K562 (cell line): ENCODE data around the gene AGR2. TPM values are rescaled to one million over a fixed set of nuclear protein-coding genes. Genes with fewer than 3 reads are reported as not detected.

Experiments used
- polyA plus RNA-seq, 8 experiments: library from polyadenylated mRNA; depleted of rRNA in 4 of 8; stranded (reverse) in 5 of 8; unstranded in 3 of 8; fragments of >200 nt; fragmentation: Nextera tagmentation in 2 of 8; fragmentation: Illumina TruSeq in 1 of 8; extraction: Ambion mirVana in 2 of 8; extraction: Trizol in 1 of 8; gene quantifications; 2 replicates each; pipeline versions ENCODE4 v1.2.1 to v1.2.3, GENCODE V29; 2011 to 2014; ENCODE audit warnings: inconsistent platforms in 1 of 8, missing spikeins in 1 of 8
- total RNA-seq, 7 experiments: library from RNA; depleted of rRNA in 6 of 7; stranded (reverse); fragments of >200 nt in 6 of 7; fragmentation: Illumina TruSeq in 2 of 7; extraction: Trizol in 2 of 7; gene quantifications; 2 replicates each; pipeline versions ENCODE4 v1.2.1 to v1.2.3, GENCODE V29; 2011 to 2021; ENCODE audit warnings: low replicate concordance in 1 of 7

The AGR2 gene
- total and polyA plus RNA-seq, 9 of the 15 experiments (the other 6 are each of a cell fraction or from before 2014, with no cell fraction given): 0.66 TPM; not detected in 8

Other genes starting within 250 kb of the AGR2 start
- 41.1 and 41.4 TPM in 2 replicates for gene ANKMY2, start 159.2 kb downstream of the AGR2 start, total RNA-seq (2014; rRNA removed)
- gene ANKMY2, start 159.2 kb downstream of the AGR2 start, total RNA-seq (2014; rRNA removed; fragmentation: Illumina TruSeq; extraction: Trizol): 57.0 and 64.3 TPM in 2 replicates
- gene ANKMY2, start 159.2 kb downstream of the AGR2 start, total RNA-seq (2015; rRNA removed; fragmentation: Illumina TruSeq; extraction: Trizol): 48.7 and 52.6 TPM in 2 replicates
- 43.7 and 44.0 TPM in 2 replicates for gene ANKMY2, start 159.2 kb downstream of the AGR2 start, total RNA-seq (2021)
- 58.5 and 71.5 TPM in 2 replicates for gene ANKMY2, start 159.2 kb downstream of the AGR2 start, polyA plus RNA-seq (2011; rRNA removed)
- 45.7 and 48.8 TPM in 2 replicates for gene ANKMY2, start 159.2 kb downstream of the AGR2 start, polyA plus RNA-seq (2014; fragmentation: Illumina TruSeq; extraction: Trizol)
- gene ANKMY2, start 159.2 kb downstream of the AGR2 start, polyA plus RNA-seq (2014; fragmentation: Nextera tagmentation; extraction: Ambion mirVana): 10 to 100 TPM; 38.9 to 70.3 TPM
- 45.7 and 48.4 TPM in 2 replicates for gene ANKMY2, start 159.2 kb downstream of the AGR2 start, polyA plus RNA-seq (2014; rRNA removed)
- gene BZW2, start 158.8 kb downstream of the AGR2 start, total RNA-seq (2014; rRNA removed): 133 and 168 TPM in 2 replicates
- 188 and 204 TPM in 2 replicates for gene BZW2, start 158.8 kb downstream of the AGR2 start, total RNA-seq (2014; rRNA removed; fragmentation: Illumina TruSeq; extraction: Trizol)
- 163 and 167 TPM in 2 replicates for gene BZW2, start 158.8 kb downstream of the AGR2 start, total RNA-seq (2015; rRNA removed; fragmentation: Illumina TruSeq; extraction: Trizol)
- gene BZW2, start 158.8 kb downstream of the AGR2 start, total RNA-seq (2021): 146 and 159 TPM in 2 replicates
- 140 and 155 TPM in 2 replicates for gene BZW2, start 158.8 kb downstream of the AGR2 start, polyA plus RNA-seq (2011; rRNA removed)
- 222 and 244 TPM in 2 replicates for gene BZW2, start 158.8 kb downstream of the AGR2 start, polyA plus RNA-seq (2014; fragmentation: Illumina TruSeq; extraction: Trizol)
- 100 to 1,000 TPM; 251 to 316 TPM for gene BZW2, start 158.8 kb downstream of the AGR2 start, polyA plus RNA-seq (2014; fragmentation: Nextera tagmentation; extraction: Ambion mirVana)
- 137 and 173 TPM in 2 replicates for gene BZW2, start 158.8 kb downstream of the AGR2 start, polyA plus RNA-seq (2014; rRNA removed)
- gene TSPAN13, start 51.2 kb downstream of the AGR2 start, total RNA-seq (2014; rRNA removed): 12.8 and 16.6 TPM in 2 replicates
- gene TSPAN13, start 51.2 kb downstream of the AGR2 start, total RNA-seq (2014; rRNA removed; fragmentation: Illumina TruSeq; extraction: Trizol): 29.2 and 32.5 TPM in 2 replicates
- gene TSPAN13, start 51.2 kb downstream of the AGR2 start, total RNA-seq (2015; rRNA removed; fragmentation: Illumina TruSeq; extraction: Trizol): 14.3 and 16.4 TPM in 2 replicates
- gene TSPAN13, start 51.2 kb downstream of the AGR2 start, total RNA-seq (2021): 26.8 and 28.9 TPM in 2 replicates
- gene TSPAN13, start 51.2 kb downstream of the AGR2 start, polyA plus RNA-seq (2011; rRNA removed): 23.3 and 46.3 TPM in 2 replicates
- 25.0 and 29.3 TPM in 2 replicates for gene TSPAN13, start 51.2 kb downstream of the AGR2 start, polyA plus RNA-seq (2014; fragmentation: Illumina TruSeq; extraction: Trizol)
- 1 to 10 TPM; 7.8 to 9.8 TPM for gene TSPAN13, start 51.2 kb downstream of the AGR2 start, polyA plus RNA-seq (2014; fragmentation: Nextera tagmentation; extraction: Ambion mirVana)
- 20.0 and 23.9 TPM in 2 replicates for gene TSPAN13, start 51.2 kb downstream of the AGR2 start, polyA plus RNA-seq (2014; rRNA removed)
- not detected in 2 replicates for gene AGR3, start 77.0 kb upstream of the AGR2 start, total RNA-seq (2014; rRNA removed)
- not detected in 2 replicates for gene AGR3, start 77.0 kb upstream of the AGR2 start, total RNA-seq (2014; rRNA removed; fragmentation: Illumina TruSeq; extraction: Trizol)
- gene AGR3, start 77.0 kb upstream of the AGR2 start, total RNA-seq (2015; rRNA removed; fragmentation: Illumina TruSeq; extraction: Trizol): not detected in 2 replicates
- gene AGR3, start 77.0 kb upstream of the AGR2 start, total RNA-seq (2021): not detected in 2 replicates
- gene AGR3, start 77.0 kb upstream of the AGR2 start, polyA plus RNA-seq (2011; rRNA removed): not detected in 2 replicates
- not detected in 2 replicates for gene AGR3, start 77.0 kb upstream of the AGR2 start, polyA plus RNA-seq (2014; fragmentation: Illumina TruSeq; extraction: Trizol)
- gene AGR3, start 77.0 kb upstream of the AGR2 start, polyA plus RNA-seq (2014; fragmentation: Nextera tagmentation; extraction: Ambion mirVana): not detected
- gene AGR3, start 77.0 kb upstream of the AGR2 start, polyA plus RNA-seq (2014; rRNA removed): not detected in 2 replicates